CD1c-positive myeloid dendritic cell (primary cell): Measurements from ENCODE around the gene HOXC11.
A peak's percentile ranks its signal among the peaks of the same experiment; 100 is the strongest.

Experiments
- DNase-seq: peaks from one replicate; pipeline ENCODE4 v3.0.0-alpha.2; 2016; ENCODE audit errors: extremely low spot score

Gene HOXC11

DNA sequence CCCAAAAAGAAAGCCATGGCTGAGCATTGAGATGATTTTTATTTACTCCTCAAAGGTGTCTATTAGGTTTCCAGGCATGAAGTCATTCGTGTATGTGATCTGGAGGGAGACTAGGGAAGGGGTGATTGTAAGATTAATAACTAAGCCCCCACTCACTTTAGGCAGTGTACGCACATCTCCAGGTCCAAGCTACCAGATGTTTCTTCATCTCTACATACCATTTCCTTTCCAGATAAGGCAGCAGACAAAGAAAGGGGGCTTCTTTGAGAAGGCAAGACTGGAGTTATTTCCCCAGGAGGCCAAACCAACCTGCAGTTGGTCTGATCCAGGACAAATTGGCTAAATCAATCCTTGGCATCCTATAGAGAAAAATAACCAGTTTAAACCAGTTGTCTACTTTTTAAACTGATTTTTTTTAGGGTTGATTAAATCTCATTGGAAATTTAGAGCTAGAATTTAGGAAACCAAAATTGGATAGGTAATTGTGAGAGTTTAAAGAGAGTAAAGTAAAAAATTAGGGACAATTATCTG lies 30.4 kb upstream of the HOXC11 start:
- no peak for DNase-seq

DNA sequence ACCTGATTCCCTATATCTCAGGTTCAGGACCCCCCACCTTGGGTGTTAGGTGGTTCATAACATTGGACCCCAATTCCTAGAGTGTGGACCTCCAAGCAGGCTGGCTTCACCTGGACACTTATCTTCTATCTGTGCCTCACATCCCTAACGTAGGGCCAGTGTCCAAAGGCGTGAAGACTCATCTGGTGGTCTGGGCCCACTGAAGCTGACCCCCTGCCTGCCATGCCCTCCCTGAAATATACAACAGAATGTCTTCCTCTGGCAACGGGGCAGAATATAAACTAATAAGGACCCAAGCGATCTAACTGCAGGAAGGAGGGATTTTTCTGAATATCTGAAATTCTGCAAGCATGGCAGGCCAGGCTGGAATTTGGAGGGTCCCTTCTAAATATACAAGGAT lies 28.7 kb upstream of the HOXC11 start:
- no peak for DNase-seq

DNA sequence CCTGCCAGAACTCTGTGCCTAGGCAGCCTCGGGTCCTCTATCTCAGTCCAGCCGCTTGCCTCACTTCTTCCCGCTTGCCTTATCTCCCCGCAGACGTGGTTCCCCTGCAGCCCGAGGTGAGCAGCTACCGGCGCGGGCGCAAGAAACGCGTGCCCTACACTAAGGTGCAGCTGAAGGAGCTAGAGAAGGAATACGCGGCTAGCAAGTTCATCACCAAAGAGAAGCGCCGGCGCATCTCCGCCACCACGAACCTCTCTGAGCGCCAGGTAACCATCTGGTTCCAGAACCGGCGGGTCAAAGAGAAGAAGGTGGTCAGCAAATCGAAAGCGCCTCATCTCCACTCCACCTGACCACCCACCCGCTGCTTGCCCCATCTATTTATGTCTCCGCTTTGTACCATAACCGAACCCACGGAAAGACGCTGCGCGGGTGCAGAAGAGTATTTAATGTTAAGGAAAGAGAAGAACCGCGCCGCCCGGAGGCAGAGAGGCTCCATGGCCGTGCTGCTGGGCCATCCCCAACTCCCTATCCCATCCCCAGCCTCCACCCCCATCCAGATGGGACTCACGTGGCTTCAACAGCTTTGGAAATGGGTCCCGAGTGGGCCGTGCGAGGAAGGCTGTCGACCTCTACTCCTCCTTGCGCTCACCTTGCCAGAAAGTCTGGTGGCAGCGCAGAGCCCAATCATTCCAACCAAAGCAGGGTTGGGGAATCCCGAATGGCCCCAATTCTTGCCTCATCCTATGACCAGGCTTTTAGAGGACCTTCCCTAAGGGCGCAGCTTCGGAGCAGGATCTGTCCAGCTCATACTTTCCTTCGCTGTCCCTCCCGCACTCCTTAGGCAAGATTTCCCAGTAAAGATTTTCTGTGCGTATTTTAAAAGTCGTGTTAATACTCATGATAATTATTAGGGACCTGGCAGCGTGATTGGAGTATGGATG lies 27.7 kb upstream of the HOXC11 start:
- DNase-seq = no peak

DNA sequence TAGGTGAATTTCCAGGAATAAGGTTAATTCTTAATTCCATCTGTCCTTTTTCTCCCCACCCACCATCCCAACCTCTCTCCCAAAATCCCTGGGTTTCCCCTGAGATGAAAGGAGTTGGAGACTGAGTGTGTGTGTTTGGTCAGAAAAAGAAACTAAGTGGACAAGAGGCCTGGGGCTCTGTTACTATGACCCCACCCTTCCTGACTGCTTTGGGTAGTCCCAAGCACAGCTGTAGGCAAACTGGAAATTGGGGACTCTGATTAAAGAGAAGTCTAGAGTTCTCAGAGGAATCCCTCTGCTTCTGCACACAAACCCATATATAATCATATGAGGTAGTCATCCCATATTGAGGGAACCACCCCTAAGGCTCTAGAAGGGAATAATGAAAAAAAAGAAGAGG lies 25.2 kb upstream of the HOXC11 start:
- no peak for DNase-seq

DNA sequence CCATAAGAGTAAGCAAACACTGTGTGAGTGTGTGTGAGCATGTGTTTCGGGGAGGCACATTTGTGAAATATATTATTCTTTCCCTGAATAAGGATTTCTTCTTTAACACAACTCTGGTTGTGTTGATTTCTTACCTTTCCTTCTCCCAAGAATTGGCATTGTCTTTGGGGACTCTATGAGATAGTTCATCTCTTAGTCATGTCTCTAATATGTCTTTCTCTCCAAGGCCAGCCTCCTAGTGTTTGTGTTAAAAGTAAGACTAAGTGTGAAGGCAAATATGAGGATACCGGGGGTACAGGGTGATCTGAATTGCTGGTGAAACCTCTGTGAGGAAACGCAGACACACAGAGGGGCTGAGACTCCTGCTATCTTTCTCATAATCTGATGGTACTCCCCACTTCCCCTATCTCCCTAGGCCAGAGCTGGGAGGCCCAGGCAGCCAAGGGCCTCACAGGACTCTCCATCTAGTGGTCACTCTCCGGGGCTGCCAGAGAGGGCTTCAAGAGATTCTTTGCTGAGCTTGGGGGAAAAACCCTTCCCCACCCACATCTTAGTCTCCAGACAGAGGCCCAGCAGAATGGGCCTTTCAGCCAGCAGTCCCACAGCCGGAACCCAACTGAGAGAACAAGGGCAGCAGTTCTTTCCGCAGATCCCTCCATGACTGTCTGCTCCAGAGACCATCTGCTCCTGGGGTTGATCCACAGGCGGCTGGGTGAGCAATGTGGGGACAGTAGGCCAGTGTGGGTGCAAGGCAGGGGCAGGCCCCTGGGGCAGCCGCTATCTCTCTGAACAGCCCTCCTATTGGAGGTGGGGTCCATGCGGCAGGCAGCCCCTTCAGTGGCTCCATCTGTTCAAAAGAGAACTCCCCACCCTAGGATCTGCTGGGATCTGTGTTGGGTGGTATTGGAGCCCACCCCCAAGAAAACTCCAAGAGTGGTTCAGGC lies 24.0 kb upstream of the HOXC11 start:
- DNase-seq = peak; percentile 17

DNA sequence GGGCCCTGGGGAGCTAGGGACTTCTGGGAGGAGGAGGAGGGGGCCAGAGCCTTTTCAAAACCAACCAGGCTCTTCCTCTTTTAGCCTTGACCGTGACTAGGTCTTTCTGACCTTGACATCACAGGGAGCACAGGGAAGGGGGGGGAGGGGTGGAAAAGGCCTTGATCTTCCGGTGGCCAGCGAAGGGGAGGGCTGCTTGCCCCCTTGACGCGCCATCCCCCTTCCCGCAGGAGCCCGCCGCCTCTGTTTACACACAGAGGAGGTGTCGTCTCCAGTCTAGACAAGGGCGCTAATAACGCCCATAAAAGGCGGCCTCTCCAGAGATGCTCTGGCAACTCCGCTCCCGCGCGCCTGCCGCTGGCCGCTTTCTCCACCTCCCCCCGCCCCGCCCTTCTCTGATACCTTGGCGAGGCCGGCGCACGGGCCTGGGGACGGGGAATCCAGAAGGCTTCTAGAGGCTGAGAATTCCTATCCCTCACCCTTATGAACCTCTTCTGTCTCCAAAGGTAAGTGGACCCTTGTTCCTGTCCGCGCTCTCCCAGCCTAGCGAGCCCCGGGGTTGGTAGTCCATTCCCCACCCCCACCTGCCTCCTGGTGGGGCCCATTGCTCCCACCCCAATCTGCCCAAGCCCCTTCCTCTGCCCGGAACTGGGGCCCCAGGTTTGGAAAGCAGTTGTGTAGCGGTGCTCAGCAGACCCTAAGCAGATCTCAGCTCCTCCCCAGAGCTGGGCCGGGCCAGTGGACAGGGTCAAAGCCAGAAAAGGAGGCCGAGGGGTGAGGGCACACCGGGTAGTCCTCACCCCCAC lies 23.1 kb upstream of the HOXC11 start:
- no peak for DNase-seq

DNA sequence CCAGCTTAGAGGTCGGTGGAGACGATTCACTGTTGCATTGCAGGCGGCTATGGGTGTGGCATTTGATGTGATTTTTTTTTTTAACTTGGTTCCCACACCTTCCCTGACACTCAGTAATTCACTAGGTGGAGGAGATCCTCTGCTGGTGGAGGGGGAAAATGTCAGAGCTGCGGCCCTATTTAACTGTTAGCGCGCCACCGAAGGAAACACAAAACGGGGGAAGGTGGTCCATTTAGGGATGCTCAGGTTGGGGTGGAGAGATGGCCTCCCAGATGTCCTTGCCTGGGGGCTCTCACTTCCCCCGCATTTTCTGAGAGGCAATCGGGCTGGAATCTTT lies 22.5 kb upstream of the HOXC11 start:
- no peak for DNase-seq

DNA sequence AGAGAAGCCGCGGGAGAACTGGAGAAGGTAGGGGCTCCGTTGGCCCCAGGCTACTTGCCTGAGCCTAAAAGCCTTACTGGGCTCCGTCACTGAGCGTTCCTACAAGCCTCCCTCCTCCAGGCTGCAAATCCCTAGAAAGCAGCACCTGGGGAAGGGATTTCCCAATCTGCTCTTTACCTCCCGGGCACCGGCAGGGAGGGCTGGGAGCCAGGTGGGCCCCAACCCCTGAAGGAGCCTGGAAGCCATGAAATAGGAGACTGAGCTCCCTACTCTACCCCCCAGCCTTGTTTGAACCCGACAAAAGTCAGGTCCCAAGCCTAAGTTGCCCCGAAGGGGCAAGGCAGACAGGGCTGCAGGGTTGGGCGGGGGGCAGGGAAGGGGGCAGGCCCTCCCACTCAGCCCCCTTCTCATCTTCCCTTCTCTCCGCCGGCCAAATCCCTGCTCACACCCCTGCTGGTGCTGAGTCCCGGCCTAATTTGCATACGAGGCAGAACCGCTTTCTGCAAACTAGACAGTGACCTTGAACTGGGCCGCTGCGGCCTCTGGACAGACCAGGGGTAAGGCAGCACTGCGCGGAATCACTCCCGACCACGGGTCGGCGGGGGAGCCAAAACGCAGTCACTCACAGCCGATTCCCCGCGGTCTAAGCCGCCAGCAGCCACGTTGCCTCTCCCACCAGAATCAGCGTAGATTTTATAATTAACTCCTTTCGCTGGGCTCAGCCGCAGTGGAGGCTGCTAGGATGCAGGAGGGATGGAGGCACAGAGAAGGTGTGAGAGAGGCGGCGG lies 21.9 kb upstream of the HOXC11 start:
- DNase-seq = no peak

DNA sequence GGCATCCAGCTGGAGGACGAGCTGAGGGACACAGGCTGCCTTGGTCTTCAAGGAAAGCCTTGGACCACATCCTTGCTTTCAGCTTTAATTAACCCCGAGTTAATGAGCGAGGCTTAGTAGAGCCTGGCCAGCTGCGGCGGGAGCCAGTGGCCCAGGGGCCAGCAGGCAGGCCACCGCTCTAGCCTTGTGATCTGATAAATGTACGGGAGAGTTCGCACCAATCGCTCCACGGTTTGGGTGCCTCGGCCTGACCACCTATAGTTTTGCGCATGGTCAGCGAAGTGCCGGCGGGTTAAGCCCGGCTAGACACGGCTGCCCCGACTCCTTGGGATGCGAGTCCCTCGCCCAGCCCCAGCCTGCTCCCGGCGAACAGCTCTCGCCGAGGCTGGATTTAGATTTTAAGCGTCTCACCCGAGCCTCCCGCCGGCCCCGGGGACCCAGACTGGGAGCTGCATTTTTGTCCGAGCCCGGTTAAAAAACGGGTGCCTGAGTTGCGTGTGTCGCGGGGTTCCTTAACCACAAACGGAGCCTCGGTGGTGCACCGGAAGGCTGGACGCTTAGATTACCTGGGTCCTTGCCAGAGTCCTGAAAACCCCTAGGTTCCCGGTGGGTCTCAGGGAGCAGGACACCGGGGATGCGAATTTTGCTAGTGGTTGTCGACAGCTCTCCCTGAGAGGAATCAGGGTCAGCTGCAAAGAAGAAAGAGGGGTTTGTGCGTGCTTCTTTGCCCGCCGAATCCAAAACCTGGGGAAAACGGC lies 21.2 kb upstream of the HOXC11 start:
- DNase-seq = no peak

DNA sequence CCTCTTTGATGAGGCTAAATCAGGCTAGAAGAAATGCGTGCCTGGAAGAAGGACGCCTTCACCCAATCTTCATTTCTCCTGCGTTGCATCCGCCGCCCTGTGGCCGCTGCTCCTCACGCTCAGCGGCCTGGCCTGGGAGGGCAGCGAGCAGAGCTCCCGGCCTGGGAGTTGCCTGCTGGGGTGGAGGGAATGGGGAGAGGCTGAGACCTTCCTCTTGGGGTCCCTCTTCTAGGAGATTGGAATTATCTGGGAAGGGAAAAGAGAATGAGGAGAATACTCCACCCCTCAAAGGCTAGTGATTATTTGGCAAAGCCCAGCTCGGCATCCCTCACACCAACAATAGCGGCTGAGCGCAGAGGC lies 20.6 kb upstream of the HOXC11 start:
- no peak for DNase-seq

DNA sequence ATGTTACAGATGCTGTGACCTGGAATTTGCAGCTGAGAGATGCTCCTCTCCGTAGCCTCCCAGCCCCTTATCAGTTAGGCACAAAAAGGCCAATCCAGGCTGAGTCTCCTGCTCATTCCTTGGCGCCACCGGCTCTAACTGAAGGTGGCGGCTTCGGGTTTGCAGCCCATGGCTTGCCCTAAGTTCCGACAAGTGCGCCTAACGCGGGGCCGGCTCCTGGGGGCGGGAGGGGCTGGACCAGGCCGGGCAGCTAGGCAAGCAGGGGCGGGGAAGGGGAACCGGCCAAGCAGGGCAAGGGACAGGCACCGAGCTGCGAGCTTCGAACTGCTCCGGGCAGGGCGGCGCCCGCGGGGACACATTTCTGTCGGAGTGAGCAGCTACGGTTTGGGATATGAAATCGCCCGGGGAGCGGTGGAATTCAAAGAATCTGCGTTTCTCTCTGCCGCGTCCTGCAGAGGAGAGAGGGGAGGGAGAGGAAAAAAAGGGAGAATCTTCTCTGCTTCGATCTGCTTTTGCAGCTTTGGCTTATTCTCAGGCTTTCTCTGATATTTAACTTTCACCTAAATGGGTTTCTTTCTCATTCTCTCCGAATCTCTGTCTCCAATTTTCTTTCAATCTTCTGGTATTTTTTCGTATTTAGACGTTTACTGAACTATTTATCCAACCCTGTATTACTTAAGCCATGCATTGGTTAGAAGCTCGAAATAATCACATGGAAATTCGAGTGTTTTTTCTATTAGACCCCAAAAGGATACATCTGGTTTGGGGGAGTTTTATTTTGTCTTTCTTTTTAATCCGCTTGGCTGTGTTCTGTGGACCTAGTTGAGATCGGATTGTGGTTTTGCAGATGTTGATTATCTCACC lies 19.8 kb upstream of the HOXC11 start:
- DNase-seq = no peak

DNA sequence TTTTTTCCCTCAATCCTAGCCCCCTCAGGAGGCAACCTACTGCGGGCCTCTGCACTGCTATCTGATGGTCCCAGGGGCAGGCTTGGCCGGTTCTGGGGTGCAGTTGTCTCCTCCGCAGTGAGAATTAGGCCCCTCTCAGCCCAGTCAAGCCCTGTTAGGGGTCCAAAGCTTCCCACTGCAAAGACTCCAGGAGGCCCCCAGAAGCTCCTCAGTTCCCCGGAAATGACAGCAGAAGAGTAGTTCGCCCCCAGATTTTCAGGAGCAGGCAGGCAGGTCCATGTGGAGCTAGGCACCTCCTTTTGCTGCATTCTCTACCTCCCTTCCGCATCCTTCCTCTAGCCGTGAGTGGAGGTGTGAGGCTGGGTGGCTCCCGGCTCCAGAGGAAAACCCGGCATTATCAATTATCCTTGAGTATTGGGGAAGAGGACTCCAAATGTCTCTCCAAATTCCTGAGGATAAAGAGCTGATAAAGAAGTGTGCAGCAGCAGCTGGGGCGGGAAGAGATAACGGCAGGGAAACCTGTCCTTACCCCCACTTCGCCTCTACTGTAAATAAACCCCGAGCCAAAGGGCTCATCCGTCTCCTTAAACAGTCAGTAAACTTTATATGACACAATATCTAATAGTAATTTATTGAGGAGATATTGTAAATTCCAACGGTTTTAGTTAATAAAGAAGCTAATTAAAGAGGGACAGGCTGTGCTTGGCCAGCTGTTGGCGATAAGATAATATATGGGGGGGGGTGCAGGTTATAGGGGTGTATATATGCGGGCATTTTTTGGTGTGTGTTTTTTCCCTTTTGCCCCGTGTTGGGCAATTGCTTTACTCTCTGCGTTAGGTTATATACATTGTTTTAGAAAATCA lies 18.9 kb upstream of the HOXC11 start:
- no peak for DNase-seq

DNA sequence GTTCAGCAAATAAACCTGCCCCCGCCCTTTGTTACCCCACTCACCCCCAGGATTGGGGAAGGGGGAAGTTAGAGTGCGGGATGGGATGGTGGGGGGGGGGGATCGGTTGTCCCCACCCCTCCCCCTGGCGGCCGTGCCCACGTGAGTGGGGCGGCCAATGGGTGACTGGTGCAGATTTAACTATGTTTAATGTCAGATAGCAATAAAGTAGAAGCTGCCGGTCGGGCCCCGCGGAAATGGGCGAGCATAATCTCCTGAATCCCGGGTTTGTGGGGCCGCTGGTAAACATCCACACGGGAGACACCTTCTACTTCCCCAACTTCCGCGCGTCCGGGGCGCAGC lies 18.3 kb upstream of the HOXC11 start, which contains the start of gene HOXC12:
Gene HOXC12 (plus strand): TSS at position 210 of the 342 bp plus-strand sequence. CDS start 27 bp downstream, at position 237.
- no peak for DNase-seq

DNA sequence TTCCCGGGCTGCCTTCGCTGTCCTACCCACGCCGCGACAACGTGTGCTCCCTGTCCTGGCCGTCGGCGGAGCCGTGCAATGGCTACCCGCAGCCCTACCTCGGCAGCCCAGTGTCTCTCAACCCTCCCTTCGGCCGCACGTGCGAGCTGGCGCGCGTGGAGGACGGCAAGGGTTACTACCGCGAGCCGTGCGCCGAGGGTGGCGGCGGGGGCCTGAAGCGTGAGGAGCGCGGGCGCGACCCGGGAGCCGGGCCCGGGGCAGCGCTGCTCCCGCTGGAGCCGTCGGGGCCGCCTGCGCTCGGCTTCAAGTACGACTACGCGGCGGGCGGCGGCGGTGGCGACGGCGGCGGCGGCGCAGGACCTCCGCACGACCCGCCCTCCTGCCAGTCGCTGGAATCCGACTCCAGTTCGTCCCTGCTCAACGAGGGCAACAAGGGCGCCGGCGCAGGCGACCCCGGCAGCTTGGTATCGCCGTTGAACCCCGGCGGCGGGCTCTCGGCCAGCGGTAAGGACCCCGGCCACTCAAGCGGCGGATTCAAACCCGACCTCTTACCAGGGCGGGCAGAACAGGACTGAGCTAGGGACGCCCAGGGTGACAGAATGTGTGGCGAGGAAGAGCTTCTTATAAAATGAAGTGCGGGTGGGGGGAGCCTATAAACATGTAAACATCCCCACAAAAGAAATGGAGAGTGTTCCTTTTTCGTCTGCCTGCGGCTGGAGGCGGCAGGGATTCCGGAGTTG lies 17.7 kb upstream of the HOXC11 start:
- DNase-seq = no peak

DNA sequence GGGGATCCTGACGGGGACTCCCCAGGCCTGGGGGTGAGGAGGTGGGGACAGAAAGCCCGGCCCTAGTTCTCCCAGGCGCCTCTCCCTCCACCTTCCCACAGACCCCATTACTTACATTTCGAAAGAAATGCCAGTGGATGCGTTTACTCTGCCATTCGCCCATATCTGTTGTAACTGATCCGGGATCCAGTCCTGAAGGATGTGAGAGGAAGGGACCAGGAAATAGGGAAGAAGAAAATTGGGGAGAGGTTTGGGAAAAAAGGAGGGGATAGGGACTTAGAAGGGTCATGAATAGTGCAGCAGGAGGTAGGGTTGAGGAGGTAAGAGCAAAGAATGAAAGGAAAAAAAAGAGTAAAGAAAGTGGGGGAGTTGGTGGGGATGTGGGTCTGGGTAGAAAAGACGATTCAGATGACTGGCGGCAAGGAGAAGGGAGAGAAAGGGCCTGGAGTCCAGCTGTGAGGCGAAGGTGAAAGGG lies 17.1 kb upstream of the HOXC11 start:
- no peak for DNase-seq

DNA sequence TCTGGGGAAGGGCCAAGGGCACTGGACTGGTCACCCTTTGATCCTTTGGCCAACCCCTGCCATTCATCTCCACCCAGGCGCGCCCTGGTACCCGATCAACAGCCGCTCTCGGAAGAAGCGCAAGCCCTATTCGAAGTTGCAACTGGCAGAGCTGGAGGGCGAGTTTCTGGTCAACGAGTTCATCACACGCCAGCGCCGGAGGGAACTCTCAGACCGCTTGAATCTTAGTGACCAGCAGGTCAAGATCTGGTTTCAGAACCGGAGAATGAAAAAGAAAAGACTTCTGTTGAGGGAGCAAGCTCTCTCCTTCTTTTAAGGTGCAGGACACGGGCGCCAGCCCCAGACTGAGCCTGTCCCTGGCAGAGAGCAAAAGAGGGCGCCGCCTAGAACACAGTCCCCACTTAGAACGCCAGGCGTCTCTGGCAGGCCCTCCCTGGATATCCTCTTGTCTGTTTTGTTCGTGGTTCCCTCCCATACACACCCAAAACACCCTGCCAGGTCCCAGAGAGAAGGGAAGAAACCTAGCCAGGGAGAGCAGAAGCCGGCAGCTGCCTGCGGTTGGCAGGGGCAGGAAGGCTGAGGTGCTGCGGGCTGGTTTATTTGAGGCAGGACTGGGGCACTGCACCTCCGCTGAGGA lies 16.6 kb upstream of the HOXC11 start:
- no peak for DNase-seq
